ENCODE measurements around the gene GALNT12.

DNA sequence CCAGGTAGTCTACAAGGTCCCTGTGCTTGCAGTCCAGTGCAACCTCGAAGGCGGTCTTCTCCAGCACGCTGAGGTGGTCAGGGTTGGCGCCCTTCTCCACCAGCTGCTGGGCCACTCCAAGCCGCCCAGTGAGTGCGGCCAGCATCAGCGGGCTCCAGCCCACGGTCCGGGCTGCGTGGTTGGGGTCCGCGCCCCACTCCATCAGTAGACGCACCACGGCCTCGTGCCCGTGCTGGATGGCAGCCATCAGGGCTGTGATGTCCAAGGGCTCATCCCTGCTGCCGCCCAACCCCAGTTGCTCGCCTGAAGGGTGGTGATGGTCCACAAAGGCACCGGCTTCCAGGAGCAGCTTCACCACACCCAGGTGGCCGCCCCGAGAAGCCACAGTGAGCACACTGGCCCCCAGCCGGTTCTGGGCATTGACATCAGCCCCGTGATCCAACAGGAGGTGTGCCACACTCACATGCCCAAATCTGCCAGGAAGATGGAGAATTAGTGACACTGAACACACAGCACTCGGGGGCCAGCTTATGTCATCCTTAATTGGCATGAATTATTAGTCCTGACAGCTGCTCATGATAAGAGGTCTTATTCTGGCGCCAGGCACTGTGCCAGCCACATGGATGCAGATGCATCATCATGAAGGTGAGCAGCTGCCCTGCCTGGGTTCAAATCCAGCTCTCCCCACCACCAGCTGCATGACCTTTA is 17.2 kb upstream of the GALNT12 start:
- TF ChIP-seq, protein P1, sequence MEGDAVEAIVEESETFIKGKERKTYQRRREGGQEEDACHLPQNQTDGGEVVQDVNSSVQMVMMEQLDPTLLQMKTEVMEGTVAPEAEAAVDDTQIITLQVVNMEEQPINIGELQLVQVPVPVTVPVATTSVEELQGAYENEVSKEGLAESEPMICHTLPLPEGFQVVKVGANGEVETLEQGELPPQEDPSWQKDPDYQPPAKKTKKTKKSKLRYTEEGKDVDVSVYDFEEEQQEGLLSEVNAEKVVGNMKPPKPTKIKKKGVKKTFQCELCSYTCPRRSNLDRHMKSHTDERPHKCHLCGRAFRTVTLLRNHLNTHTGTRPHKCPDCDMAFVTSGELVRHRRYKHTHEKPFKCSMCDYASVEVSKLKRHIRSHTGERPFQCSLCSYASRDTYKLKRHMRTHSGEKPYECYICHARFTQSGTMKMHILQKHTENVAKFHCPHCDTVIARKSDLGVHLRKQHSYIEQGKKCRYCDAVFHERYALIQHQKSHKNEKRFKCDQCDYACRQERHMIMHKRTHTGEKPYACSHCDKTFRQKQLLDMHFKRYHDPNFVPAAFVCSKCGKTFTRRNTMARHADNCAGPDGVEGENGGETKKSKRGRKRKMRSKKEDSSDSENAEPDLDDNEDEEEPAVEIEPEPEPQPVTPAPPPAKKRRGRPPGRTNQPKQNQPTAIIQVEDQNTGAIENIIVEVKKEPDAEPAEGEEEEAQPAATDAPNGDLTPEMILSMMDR (conservative IDR thresholded peaks at IDR 0.05): no peak
- no peak for TF ChIP-seq EZH2 (IDR thresholded peaks at IDR 0.05; ENCODE audit: low read depth)

Measured in PC-9 (cell line).